Sigmoid colon (tissue), 4 donors: Measurements from ENCODE around the gene TLCD4.

Source experiments
- POLR2A ChIP-seq, 2 donors: fragments of 450-650 bp; IDR thresholded peaks; one replicate each; pipeline ENCODE4 v1.6.1; 2016; ENCODE audit warnings: antibody characterized with exemption in 2 of 2, mild to moderate bottlenecking in 2 of 2, moderate library complexity in 2 of 2
- POLR2AphosphoS5 ChIP-seq, 4 donors: sonication (generic); formaldehyde crosslinking; IDR thresholded peaks; one replicate each; pipeline ENCODE4 v1.6.1; 2017; ENCODE audit warnings: antibody characterized with exemption in 4 of 4
- TF ChIP-seq, protein P1 (sequence below), 4 experiments: fragments of 450-650 bp in 3 of 4; fragments of 200-600 bp in 1 of 4; IDR thresholded peaks; one replicate each; pipeline ENCODE4 v1.5.1; 2016 to 2019; ENCODE audit warnings: antibody characterized with exemption in 4 of 4, mild to moderate bottlenecking in 3 of 4, moderate library complexity in 2 of 4

DNA sequence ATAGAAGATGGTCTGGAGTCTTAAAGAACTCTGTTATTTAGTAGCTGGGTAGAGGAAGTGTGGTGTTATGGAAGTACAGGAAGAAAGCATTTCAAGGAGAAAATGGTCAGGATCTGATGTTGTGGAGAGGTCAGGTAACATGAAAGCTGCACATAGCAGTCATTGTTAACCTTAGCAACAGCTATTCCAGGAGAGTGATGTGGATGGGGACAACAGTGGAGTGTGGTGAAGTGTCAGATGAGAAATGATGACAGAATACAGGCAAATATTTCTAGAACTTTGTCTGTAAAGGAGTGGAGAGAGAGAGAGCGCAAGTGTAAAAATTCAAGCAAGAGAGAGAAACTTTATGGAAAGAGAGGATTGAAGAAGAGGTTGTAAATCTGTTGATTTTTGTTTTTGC lies 15.6 kb downstream of the TLCD4 start:
- TF ChIP-seq POLR2AphosphoS5 (IDR thresholded peaks at IDR 0.05) (no peak), POLR2A (IDR thresholded peaks at IDR 0.05) (no peak)
- TF ChIP-seq, protein P1, sequence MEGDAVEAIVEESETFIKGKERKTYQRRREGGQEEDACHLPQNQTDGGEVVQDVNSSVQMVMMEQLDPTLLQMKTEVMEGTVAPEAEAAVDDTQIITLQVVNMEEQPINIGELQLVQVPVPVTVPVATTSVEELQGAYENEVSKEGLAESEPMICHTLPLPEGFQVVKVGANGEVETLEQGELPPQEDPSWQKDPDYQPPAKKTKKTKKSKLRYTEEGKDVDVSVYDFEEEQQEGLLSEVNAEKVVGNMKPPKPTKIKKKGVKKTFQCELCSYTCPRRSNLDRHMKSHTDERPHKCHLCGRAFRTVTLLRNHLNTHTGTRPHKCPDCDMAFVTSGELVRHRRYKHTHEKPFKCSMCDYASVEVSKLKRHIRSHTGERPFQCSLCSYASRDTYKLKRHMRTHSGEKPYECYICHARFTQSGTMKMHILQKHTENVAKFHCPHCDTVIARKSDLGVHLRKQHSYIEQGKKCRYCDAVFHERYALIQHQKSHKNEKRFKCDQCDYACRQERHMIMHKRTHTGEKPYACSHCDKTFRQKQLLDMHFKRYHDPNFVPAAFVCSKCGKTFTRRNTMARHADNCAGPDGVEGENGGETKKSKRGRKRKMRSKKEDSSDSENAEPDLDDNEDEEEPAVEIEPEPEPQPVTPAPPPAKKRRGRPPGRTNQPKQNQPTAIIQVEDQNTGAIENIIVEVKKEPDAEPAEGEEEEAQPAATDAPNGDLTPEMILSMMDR (IDR thresholded peaks at IDR 0.05) = no peak
